VCaP (cell line): ENCODE data around the gene METAP1D.

Source experiments
- H3K27ac ChIP-seq: fragments of 450-650 bp; 2 replicates; pipeline ENCODE4 v1.5.1; 2017
- TF ChIP-seq, protein P1 (sequence below): fragments of 450-650 bp; conservative IDR thresholded peaks from 2 replicates; pipeline ENCODE4 v1.5.1; 2017; ENCODE audit warnings: mild to moderate bottlenecking, moderate library complexity

METAP1D gene

DNA sequence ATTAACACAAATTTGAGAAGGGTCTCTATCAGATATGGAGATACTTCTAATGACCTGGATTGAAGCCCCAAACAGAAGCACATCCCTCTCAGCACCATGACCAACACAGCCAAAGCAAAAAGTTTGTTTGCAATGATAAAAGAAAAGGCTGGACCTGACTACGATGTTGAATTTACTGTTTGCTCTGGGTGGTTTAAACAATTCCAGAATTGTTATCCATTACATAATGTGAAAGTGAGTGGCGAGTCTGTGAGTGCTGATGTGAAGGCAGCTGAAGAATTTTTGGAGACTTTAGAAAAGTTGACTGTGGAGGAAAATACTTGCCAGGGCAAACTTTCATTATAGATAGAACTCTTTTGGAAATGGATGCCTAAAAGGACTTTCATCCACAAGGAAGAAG, 120.4 kb downstream of the METAP1D start:
- TF ChIP-seq, protein P1, sequence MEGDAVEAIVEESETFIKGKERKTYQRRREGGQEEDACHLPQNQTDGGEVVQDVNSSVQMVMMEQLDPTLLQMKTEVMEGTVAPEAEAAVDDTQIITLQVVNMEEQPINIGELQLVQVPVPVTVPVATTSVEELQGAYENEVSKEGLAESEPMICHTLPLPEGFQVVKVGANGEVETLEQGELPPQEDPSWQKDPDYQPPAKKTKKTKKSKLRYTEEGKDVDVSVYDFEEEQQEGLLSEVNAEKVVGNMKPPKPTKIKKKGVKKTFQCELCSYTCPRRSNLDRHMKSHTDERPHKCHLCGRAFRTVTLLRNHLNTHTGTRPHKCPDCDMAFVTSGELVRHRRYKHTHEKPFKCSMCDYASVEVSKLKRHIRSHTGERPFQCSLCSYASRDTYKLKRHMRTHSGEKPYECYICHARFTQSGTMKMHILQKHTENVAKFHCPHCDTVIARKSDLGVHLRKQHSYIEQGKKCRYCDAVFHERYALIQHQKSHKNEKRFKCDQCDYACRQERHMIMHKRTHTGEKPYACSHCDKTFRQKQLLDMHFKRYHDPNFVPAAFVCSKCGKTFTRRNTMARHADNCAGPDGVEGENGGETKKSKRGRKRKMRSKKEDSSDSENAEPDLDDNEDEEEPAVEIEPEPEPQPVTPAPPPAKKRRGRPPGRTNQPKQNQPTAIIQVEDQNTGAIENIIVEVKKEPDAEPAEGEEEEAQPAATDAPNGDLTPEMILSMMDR, result no peak

DNA sequence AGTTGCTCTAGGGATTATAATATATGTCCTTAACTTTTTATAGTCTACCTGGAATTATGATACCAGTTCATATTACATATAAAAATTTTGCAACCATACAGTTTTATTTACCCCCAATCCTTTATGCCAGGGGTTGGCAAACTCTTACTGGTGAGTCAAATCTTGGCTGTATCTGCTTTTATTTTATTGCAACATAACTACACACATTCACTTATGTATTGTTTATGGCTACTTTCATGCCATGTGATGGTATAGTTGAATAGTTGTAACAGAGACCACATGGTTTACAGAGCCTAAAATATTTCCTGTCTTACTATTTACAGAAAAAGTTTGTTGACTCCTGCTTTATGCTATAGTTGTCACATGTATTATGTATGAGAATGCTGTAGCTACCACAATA, 128.7 kb downstream of the METAP1D start:
- H3K27ac ChIP-seq, result no peak overlapping the region
- TF ChIP-seq, protein P1, result no peak

More for the DNA sequence above, 120.4 kb downstream of the METAP1D start:
- H3K27ac ChIP-seq, result no peak overlapping the region

DNA sequence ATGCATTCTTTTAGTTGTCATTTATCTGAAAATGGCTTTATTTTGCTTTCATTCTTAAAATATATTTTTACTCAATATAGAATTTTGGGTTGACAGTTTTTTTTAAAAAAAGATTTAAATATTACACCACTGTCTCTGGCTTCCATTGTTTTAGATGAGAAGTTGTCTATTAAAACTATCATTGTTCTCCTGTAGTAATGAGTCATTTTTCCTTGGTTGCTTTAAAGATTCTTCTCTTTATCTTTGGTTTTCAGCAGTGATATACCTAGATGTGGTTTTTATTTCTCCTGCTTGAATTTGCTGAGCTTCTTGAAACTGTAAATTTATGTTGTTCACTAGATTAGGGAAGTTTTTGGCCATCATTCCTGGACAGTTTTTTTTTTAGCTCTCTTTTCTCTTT, 129.7 kb downstream of the METAP1D start:
- no peak overlapping the region for H3K27ac ChIP-seq
- TF ChIP-seq, protein P1, result no peak
